ENCODE results near the gene STK10.

Gene STK10

GRCh38 chr5:172144291-172144815 lies 43.7 kb downstream of the STK10 start:
- no peak for DNase-seq (ENCODE audit: low read depth, low spot score)

GRCh38 chr5:172143875-172144274 lies 44.1 kb downstream of the STK10 start:
- DNase-seq (ENCODE audit: low read depth, low spot score): no peak

DNA sequence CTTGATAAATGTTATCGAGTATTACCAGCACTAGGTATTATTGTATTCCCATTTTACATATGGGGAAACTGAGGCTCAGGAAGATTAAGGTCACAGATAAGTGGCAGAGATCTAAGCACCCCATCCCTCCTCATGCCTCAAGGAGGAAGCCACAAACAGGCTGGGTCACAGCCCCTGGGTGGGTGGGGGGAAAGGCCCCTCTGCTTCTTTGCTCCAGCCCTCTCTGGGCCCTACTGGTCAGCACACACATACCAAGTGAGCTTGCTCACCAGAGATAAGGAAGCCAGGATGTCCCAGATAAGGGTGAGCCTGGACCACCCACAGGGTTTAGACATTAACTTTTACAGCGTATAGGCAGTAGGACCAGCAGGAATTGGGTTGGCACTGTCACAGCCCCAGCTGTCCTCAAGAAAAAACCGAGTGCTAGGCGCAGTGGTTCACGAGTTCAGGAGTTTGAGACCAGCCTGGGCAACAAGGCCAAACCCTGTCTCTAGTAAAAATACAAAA lies 45.3 kb downstream of the STK10 start:
- no peak for DNase-seq (ENCODE audit: low read depth, low spot score)

GRCh38 chr5:172141949-172142319 lies 46.1 kb downstream of the STK10 start:
- no peak for DNase-seq (ENCODE audit: low read depth, low spot score)

DNA sequence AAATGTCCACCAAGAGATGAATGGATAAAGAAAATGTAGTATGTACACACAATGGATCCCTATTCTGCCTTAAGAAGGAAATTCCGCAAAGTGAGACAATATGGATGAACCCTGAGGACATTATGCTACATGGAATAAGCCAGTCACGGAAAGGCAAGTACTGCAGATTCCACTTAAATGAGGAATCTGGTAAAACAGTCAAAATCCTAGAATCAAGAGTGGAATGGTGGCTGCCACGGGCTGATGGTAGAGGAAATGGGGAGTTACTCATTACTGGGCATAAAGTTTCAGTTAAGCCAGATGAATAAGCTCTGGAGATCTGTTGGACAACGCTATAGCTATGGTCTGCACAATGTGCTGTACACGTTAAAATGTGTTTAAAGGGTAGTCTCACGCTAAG lies 47.2 kb downstream of the STK10 start:
- DNase-seq (ENCODE audit: low read depth, low spot score): no peak

- DNase-seq (ENCODE audit: low read depth, low spot score): no peak
These were observed 47.9 kb downstream of the STK10 start for GRCh38 chr5:172140120-172140519.

GRCh38 chr5:172137046-172137445 lies 51.0 kb downstream of the STK10 start:
- no peak for DNase-seq (ENCODE audit: low read depth, low spot score)

- no peak for DNase-seq (ENCODE audit: low read depth, low spot score)
These were observed 54.5 kb downstream of the STK10 start for GRCh38 chr5:172133359-172134029.

DNA sequence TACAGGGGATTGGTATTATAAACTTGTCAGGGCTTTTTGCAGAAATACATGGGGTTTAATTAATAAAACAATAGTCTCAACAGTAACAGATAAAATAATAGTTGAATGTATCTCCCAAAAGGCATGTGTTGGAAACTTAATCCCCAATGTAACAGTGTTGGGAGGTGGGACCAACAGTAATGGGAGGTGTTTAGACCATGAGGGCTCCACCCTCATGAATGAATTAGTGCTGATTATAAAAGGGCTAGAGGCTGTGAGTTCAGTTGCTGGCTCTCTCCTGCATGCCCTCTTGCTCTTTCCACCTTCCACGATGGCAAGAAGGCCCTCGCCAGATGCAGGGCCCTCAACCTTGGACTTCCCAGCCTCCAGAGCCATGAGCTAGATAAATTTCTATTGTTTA lies 56.3 kb downstream of the STK10 start:
- DNase-seq (ENCODE audit: low read depth, low spot score): no peak

- DNase-seq (ENCODE audit: low read depth, low spot score): no peak
These were observed 58.6 kb downstream of the STK10 start for GRCh38 chr5:172129256-172129910.

GRCh38 chr5:172127581-172127980 lies 60.4 kb downstream of the STK10 start:
- no peak for DNase-seq (ENCODE audit: low read depth, low spot score)

GRCh38 chr5:172123269-172123692 lies 64.7 kb downstream of the STK10 start:
- DNase-seq (ENCODE audit: low read depth, low spot score): peak; percentile 77

DNA sequence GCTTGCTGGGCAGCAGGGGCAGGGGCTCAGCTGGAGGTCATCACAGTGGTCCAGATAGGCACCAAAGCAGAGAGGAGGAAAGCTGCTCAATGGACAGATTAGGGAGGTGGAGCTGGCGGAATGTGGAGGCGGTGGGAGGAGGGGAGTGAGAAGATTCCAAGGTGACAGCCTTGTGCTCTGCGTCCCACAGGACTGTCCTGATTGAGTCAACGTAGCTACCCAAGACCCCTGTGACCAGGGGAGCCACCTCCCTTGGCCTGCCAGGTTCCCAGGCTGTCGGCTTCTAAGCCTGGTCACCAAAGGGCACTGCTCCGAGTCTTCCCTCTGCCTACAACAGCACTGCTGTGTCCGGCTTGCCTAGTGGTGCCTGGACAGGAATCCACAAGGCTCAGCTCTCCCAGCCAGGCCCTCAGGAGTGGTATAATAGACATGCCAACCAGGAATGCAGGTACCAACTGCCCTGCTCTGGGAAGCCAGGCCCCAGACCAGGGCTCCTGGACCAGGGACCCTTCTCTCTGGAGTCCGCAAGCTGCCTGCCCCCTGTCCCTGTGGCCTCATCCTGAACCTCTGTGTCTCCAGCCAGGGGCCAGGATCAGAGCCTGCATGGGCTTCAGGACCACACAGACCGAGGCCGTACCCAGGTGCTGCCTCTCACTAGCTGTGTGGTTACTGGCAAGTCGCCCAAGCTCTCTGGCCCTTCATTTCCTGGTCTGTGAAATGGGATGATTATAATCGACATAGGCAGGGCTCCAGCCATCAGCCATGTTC lies 67.9 kb downstream of the STK10 start:
- DNase-seq (ENCODE audit: low read depth, low spot score): no peak

DNA sequence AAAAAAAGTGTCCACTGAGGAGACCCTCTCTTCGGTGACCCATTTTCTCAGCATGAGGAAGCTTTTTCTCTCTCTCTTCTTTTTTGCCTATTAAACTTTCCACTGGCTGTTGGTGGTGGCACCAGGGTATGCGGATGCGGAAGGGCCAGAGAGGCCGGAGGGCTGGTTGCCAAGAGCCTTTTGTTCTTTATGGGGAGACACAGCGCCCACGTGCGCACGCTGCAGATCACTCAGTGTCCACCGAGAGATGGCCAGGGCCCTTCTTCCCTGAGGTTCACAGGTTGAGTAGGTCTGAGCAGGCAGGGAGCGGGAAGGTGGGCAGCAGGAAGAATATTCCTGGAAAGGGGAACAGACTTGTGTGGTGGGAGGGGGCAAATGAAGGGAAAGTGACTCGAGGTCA lies 69.1 kb downstream of the STK10 start:
- no peak for DNase-seq (ENCODE audit: low read depth, low spot score)

DNA sequence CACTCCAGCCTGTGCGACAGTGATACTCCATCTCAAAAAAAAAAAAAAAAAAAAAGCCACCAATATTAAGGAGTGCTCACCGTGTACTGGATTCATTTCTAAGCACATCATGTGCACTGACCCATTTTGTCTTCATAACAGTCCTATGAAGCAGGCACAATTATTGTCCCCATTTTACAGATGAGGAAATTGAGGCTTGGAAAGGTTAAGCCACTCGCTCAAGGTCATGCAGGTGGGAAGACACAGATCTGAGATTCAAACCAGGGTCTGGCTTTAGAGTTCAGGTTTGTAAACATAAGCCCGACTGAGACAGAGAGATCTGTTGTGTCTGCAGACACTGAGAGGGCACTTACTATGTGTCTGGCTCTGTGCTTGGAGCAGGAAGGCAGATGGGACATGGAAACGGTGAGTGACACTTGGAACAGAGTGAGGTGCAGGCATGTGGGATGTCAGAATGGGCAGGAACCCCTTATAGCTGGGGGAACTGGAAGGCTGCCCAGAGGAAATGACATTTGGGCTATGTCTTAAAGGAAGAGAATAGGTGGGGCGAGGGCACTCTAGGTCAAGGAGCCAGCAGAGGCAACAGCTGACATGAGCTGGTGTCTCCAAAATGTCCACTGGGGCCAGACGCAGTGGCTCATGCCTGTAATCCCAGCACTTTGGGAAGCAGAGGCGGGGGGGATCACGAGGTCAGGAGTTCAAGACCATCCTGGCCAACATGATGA lies 69.9 kb downstream of the STK10 start:
- DNase-seq (ENCODE audit: low read depth, low spot score): no peak

DNA sequence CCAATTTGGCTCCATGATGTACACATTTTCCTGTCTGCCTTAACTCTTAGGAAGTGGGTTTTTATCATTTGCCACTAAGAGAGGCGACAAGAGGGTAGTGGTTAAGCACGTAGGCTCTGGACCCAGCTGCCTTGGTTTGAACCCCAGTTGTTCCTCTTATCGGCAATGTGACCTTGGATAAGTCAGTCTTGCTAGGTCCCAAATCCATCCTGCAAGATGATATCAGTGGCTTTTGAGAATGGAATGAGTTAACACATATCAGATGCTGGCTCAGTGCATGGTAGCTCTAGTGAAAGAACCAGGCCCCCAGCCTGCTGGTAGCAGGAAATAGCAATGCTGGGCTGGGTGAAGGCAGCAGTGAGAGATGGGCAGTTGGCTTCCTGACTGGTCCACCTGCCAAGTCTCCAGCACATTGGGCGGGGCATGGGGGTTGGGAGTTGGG lies 72.5 kb downstream of the STK10 start:
- no peak for DNase-seq (ENCODE audit: low read depth, low spot score)

DNA sequence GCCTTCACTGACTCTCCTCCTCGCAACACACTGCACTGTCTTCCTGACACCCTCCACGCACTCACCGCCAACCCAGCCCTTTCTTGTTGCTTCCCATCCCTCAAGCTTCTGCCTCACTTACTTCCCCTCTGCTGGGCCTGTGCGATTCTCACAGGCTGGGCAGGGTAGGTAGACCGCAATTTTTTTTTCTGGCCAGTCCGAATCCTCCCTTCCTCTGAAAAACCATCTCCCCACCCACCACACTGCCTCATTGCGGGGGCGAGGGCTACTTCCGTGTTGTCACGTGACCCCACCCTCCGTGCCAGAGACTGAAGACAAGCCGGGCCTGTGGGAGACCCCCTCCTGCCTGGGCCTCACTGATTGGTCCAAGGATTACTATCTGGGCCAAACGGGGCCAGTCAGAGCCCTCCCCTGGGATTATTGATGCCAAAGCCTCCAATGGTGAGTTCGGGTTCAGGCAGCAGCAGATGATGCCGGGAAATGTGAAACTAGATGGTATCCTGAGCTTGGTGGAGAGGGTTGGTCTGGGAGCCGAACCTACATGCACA lies 73.1 kb downstream of the STK10 start:
- no peak for DNase-seq (ENCODE audit: low read depth, low spot score)

DNA sequence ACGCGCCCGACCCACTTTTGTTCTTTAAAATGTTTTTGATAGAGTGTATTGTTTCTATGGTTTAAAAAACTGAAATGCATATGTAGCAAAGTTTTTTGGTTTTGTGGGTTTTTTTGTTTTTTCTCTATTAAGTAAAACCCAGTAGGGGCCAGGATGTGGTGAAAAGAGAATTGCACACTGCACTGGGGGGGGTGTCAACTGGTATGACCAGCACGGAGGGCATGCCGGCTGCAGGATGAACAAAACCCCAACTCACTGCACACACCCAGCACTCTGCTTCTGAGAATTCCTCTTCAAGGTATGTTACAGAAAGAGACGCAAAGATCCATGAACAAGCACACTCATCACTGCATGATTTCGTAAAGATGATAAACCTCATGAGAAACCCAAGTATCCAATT lies 75.0 kb downstream of the STK10 start:
- peak; percentile 77 for DNase-seq (ENCODE audit: low read depth, low spot score)

DNA sequence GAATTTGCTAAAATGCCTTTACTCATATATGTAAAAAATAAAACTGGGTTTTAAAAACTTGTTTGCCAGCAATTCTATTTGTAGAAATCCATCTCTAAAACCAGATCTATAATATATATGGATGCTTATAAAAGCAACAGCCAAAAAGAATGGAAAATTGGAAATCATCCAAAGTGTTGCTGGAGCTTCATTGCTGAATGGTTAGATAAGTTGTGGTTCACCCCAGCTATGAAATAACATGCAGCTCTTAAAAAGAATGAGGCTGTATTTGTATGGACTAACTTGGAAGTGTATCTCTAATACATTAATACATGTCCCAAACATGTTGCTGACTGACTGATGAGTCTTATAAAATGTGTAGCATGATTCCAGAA lies 76.2 kb downstream of the STK10 start:
- no peak for DNase-seq (ENCODE audit: low read depth, low spot score)

DNA sequence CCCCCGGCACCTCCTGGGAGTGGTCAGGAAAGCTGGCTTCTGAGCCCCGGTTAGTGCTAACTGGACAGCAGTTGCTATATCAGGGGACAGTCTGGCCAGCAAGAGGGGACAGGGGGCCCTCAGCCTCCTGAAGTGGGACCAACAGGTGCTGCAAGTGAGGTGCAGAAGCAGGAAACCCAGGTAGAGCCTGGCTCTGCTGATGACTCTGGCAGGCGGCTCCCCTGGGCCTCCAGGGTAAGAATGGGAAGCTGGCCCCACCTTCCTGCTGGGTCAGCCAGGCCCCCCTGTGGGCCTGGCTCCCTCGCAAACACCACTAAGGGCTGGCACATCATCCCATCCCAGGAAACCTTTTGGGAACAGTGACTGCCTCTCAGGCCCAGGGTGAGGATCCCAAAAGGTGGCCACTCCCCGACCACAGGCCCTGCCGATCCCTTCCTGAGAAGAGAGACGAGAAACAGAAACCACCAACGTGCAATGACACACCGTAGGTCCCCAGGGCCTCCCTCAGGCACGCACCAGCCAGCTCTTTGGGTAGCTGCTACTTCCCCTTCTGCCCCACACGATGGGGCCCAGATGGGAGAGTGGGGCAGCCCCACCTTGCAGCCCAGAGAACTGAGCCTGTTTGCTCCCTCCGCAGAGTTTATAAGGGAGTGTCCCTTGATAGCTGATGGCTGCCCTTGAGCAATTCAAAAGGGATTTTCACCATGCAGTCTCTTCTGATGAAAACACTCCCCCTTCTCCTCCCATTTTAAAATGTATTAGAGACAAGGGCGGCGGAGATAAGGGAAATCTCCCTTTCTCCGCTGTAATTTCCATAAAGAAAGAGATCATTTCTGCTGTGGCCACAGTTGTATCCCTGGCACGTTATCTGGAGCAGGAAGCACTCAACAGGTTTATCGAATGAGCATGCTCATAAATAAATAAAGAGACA lies 76.8 kb downstream of the STK10 start:
- DNase-seq (ENCODE audit: low read depth, low spot score): no peak

All from smooth muscle cell of the brain vasculature (primary cell).